SK-N-MC (cell line): ENCODE data around the gene ADAP1.

Experiments
- EZH2 ChIP-seq: fragments of 200-600 bp; sonication (generic); IDR thresholded peaks from one replicate; pipeline ENCODE4 v1.6.1; 2017; ENCODE audit warnings: antibody characterized with exemption
- POLR2AphosphoS5 ChIP-seq: IDR thresholded peaks from 2 replicates; pipeline ENCODE4 v1.6.1; 2012; ENCODE audit warnings: mild to moderate bottlenecking, low read depth, low read length, borderline replicate concordance

- TF ChIP-seq POLR2AphosphoS5 (no peak), EZH2 (no peak)
Measured at GRCh38 chr7:972676-973309, 18.3 kb upstream of the ADAP1 start.
